Chondrocyte (in vitro differentiated cells): Measurements from ENCODE around the gene ZMYM4. TPM values are rescaled to one million over a fixed set of nuclear protein-coding genes. Genes with fewer than 3 reads are reported as not detected.

ENCODE experiments used
- DNase-seq: peaks from one replicate; pipeline ENCODE4 v3.0.0; 2021; ENCODE audit warnings: mixed read lengths, low spot score
- H3K27ac Mint-ChIP-seq: one replicate; pipeline ENCODE4 v1.8.0; 2021; ENCODE audit warnings: mild to moderate bottlenecking, moderate library complexity, mixed read lengths; ENCODE audit not compliant: unreplicated experiment
- H3K27me3 Mint-ChIP-seq: 2 replicates; pipeline ENCODE4 v1.8.0; 2021; ENCODE audit warnings: low read depth, mixed read lengths
- H3K36me3 Mint-ChIP-seq: 2 replicates; pipeline ENCODE4 v1.8.0; 2021; ENCODE audit warnings: low read depth, mixed read lengths
- H3K4me1 Mint-ChIP-seq: 2 replicates; pipeline ENCODE4 v1.8.0; 2021; ENCODE audit warnings: low read depth, mild to moderate bottlenecking, mixed read lengths
- H3K4me3 Mint-ChIP-seq: one replicate; pipeline ENCODE4 v1.8.0; 2021; ENCODE audit warnings: mild to moderate bottlenecking, moderate library complexity, mixed read lengths; ENCODE audit not compliant: unreplicated experiment
- H3K9me3 Mint-ChIP-seq: 2 replicates; pipeline ENCODE4 v1.8.0; 2021; ENCODE audit warnings: low read depth, mixed read lengths
- CTCF ChIP-seq: fragments of 200-600 bp; sonication (generic); IDR thresholded peaks from 2 replicates; pipeline ENCODE4 v1.5.0; 2021; ENCODE audit warnings: antibody characterized with exemption, mild to moderate bottlenecking, moderate library complexity
- total RNA-seq: library from RNA; stranded (reverse); gene quantifications from 3 replicates; pipeline ENCODE4 v1.2.1, GENCODE V29; 2021

The ZMYM4 gene
- total RNA-seq, 1 donor from 2014 or later = 51.0 TPM

- H3K4me3 Mint-ChIP-seq = no peak overlapping the region
- H3K27me3 Mint-ChIP-seq = no peaks in the 10 kb centered on the region
- no peak for TF ChIP-seq CTCF
- no peaks in the 10 kb centered on the region for H3K9me3 Mint-ChIP-seq
- peak overlapping the region; percentile 22 for H3K27ac Mint-ChIP-seq
- H3K4me1 Mint-ChIP-seq = peaks cover 18% of the 10 kb centered on the region
- no peaks in the 10 kb centered on the region for H3K36me3 Mint-ChIP-seq
- DNase-seq = no peak
Measured at GRCh38 chr1:35305383-35305782, 36.9 kb downstream of the ZMYM4 start.

- Mint-ChIP-seq H3K9me3 (peaks cover 3% of the 10 kb centered on the region), H3K4me3 (no peak overlapping the region), H3K4me1 (peaks cover 17% of the 10 kb centered on the region), H3K27ac (peak overlapping the region; percentile 8), H3K36me3 (peaks cover 5% of the 10 kb centered on the region), H3K27me3 (no peaks in the 10 kb centered on the region)
- no peak for DNase-seq
- no peak for TF ChIP-seq CTCF
Measured at GRCh38 chr1:35315649-35316048, 47.1 kb downstream of the ZMYM4 start.

- no peak overlapping the region for H3K4me3 Mint-ChIP-seq
- no peak for DNase-seq
Measured at GRCh38 chr1:35316264-35316663, 47.8 kb downstream of the ZMYM4 start.

GRCh38 chr1:35319988-35320713, 51.6 kb downstream of the ZMYM4 start:
- TF ChIP-seq CTCF = no peak
- H3K27me3 Mint-ChIP-seq = no peaks in the 10 kb centered on the region
- peaks cover 3% of the 10 kb centered on the region for H3K36me3 Mint-ChIP-seq
- peaks cover 28% of the 10 kb centered on the region for H3K4me1 Mint-ChIP-seq
- H3K9me3 Mint-ChIP-seq = peaks cover 3% of the 10 kb centered on the region
- H3K4me3 Mint-ChIP-seq = no peak overlapping the region
- no peak for DNase-seq
- peak overlapping the region; percentile 59 for H3K27ac Mint-ChIP-seq

More at GRCh38 chr1:35316264-35316663, 47.8 kb downstream of the ZMYM4 start:
- no peak for TF ChIP-seq CTCF
- Mint-ChIP-seq H3K4me1 (peaks cover 17% of the 10 kb centered on the region), H3K27ac (no peak overlapping the region), H3K27me3 (no peaks in the 10 kb centered on the region), H3K9me3 (peaks cover 3% of the 10 kb centered on the region), H3K36me3 (peaks cover 5% of the 10 kb centered on the region)

- H3K4me3 Mint-ChIP-seq = no peak overlapping the region
- no peak overlapping the region for H3K27ac Mint-ChIP-seq
Measured at GRCh38 chr1:35320937-35321336, 52.4 kb downstream of the ZMYM4 start.

More at GRCh38 chr1:35320937-35321336, 52.4 kb downstream of the ZMYM4 start:
- DNase-seq = no peak
- peaks cover 29% of the 10 kb centered on the region for H3K4me1 Mint-ChIP-seq
- peaks cover 3% of the 10 kb centered on the region for H3K9me3 Mint-ChIP-seq
- TF ChIP-seq CTCF = no peak
- H3K27me3 Mint-ChIP-seq = no peaks in the 10 kb centered on the region
- H3K36me3 Mint-ChIP-seq = peaks cover 3% of the 10 kb centered on the region
